GM21515 (cell line): ENCODE data around the gene TRPC4.

ENCODE experiments used
- ATAC-seq: cut with Tn5 transposase; IDR thresholded peaks from one replicate; pipeline ENCODE4 v1.9.1; 2021; ENCODE audit not compliant: unreplicated experiment

TRPC4 gene

GRCh38 chr13:37663724-37664123, 205.8 kb downstream of the TRPC4 start:
- no peak for ATAC-seq

- no peak for ATAC-seq
These were observed 206.9 kb downstream of the TRPC4 start for GRCh38 chr13:37662624-37663023.

- ATAC-seq: no peak
These were observed 211.6 kb downstream of the TRPC4 start for GRCh38 chr13:37657956-37658355.

GRCh38 chr13:37657134-37657533, 212.4 kb downstream of the TRPC4 start:
- no peak for ATAC-seq

GRCh38 chr13:37656247-37656940, 213.2 kb downstream of the TRPC4 start:
- no peak for ATAC-seq

- no peak for ATAC-seq
These were observed 217.0 kb downstream of the TRPC4 start for GRCh38 chr13:37652596-37652995.

GRCh38 chr13:37651891-37652290, 217.7 kb downstream of the TRPC4 start:
- no peak for ATAC-seq

GRCh38 chr13:37648609-37649008, 221.0 kb downstream of the TRPC4 start:
- ATAC-seq: no peak

GRCh38 chr13:37647031-37647650, 222.4 kb downstream of the TRPC4 start:
- no peak for ATAC-seq

- no peak for ATAC-seq
These were observed 223.0 kb downstream of the TRPC4 start for GRCh38 chr13:37646531-37646930.

GRCh38 chr13:37645181-37645740, 224.3 kb downstream of the TRPC4 start:
- no peak for ATAC-seq

GRCh38 chr13:37641391-37641790, 228.2 kb downstream of the TRPC4 start:
- no peak for ATAC-seq

GRCh38 chr13:37640499-37640898, 229.1 kb downstream of the TRPC4 start:
- ATAC-seq: no peak

- ATAC-seq: no peak
These were observed 232.9 kb downstream of the TRPC4 start for GRCh38 chr13:37636701-37637100.

GRCh38 chr13:37632294-37632693, 237.3 kb downstream of the TRPC4 start:
- no peak for ATAC-seq

- no peak for ATAC-seq
These were observed 242.1 kb downstream of the TRPC4 start for GRCh38 chr13:37627428-37627827.

GRCh38 chr13:37621811-37622361, 247.7 kb downstream of the TRPC4 start:
- no peak for ATAC-seq

- ATAC-seq: no peak
These were observed 251.0 kb downstream of the TRPC4 start for GRCh38 chr13:37618554-37618953.

GRCh38 chr13:37617173-37617572, 252.4 kb downstream of the TRPC4 start:
- no peak for ATAC-seq

- ATAC-seq: no peak
These were observed 253.4 kb downstream of the TRPC4 start for GRCh38 chr13:37616131-37616530.

- ATAC-seq: no peak
These were observed 254.3 kb downstream of the TRPC4 start for GRCh38 chr13:37615276-37615675.

- no peak for ATAC-seq
These were observed 255.9 kb downstream of the TRPC4 start for GRCh38 chr13:37613638-37614037.
